Keratinocyte (primary cell): Measurements from ENCODE around the gene GPX3. TPM values are rescaled to one million over a fixed set of nuclear protein-coding genes. Genes with fewer than 3 reads are reported as not detected.
A peak's percentile ranks its signal among the peaks of the same experiment; 100 is the strongest.

ENCODE experiments used
- DNase-seq: peaks from one replicate; pipeline ENCODE4 v3.0.0-alpha.2; 2011; ENCODE audit warnings: low read depth, missing footprints, low spot score
- FAIRE-seq: peaks from 2 replicates; lab custom pipeline; 2011; peaks lifted over from hg19 to GRCh38; lab: Jason Lieb, UNC
- H2AFZ ChIP-seq: 2 replicates; pipeline ENCODE4 v1.6.0; 2012; ENCODE audit warnings: low read length, control low read depth, inconsistent platforms; ENCODE audit not compliant: control insufficient read depth
- H3K27ac ChIP-seq: 2 replicates; pipeline ENCODE4 v1.5.1; 2011; ENCODE audit warnings: low read length; ENCODE audit not compliant: control insufficient read depth, insufficient read depth
- H3K27me3 ChIP-seq: 3 replicates; pipeline ENCODE4 v1.6.0; 2011; ENCODE audit warnings: low read length; ENCODE audit not compliant: control insufficient read depth, insufficient read depth; ENCODE audit errors: extremely low read depth
- H3K36me3 ChIP-seq, 2 experiments: 2 replicates in 1 of 2; 3 replicates in 1 of 2; pipeline ENCODE4 v1.5.1; 2011; ENCODE audit warnings: low read length in 2 of 2, mild to moderate bottlenecking in 1 of 2; ENCODE audit not compliant: control insufficient read depth in 2 of 2, insufficient read depth in 2 of 2; ENCODE audit errors: extremely low read depth in 1 of 2
- H3K4me1 ChIP-seq: 3 replicates; pipeline ENCODE4 v1.5.1; 2011; ENCODE audit warnings: low read length; ENCODE audit not compliant: control insufficient read depth, insufficient read depth; ENCODE audit errors: extremely low read depth
- H3K4me2 ChIP-seq: 3 replicates; pipeline ENCODE4 v1.6.0; 2011; ENCODE audit warnings: low read depth, low read length; ENCODE audit not compliant: control insufficient read depth, insufficient read depth; ENCODE audit errors: extremely low read depth
- H3K4me3 ChIP-seq, 3 experiments: fragments of 200-600 bp in 1 of 3; sonication (generic) in 1 of 3; 2 replicates in 2 of 3; 3 replicates in 1 of 3; pipeline ENCODE4 v1.5.1; 2011 to 2016; ENCODE audit warnings: low read length in 3 of 3, mild to moderate bottlenecking in 3 of 3, control low read depth in 2 of 3, inconsistent platforms in 1 of 3, low read depth in 1 of 3, mixed read lengths in 1 of 3, mixed run types in 1 of 3, moderate library complexity in 1 of 3; ENCODE audit not compliant: control insufficient read depth in 2 of 3, insufficient read depth in 2 of 3; ENCODE audit errors: extremely low read depth in 1 of 3
- H3K79me2 ChIP-seq: 2 replicates; pipeline ENCODE4 v1.6.0; 2012; ENCODE audit warnings: low read length; ENCODE audit not compliant: control insufficient read depth, insufficient read depth
- H3K9ac ChIP-seq: 3 replicates; pipeline ENCODE4 v1.6.0; 2011; ENCODE audit warnings: low read length; ENCODE audit not compliant: control insufficient read depth, insufficient read depth; ENCODE audit errors: extremely low read depth
- H3K9me1 ChIP-seq: 3 replicates; pipeline ENCODE4 v1.6.0; 2011; ENCODE audit warnings: low read length; ENCODE audit not compliant: control insufficient read depth, insufficient read depth; ENCODE audit errors: extremely low read depth
- H3K9me3 ChIP-seq: 2 replicates; pipeline ENCODE4 v1.5.1; 2012; ENCODE audit warnings: low read depth, low read length; ENCODE audit not compliant: control insufficient read depth
- H4K20me1 ChIP-seq: 3 replicates; pipeline ENCODE4 v1.6.0; 2011; ENCODE audit warnings: low read length; ENCODE audit not compliant: control insufficient read depth, insufficient read depth; ENCODE audit errors: extremely low read depth
- CTCF ChIP-seq, 3 experiments: IDR thresholded peaks in 1 of 3; conservative IDR thresholded peaks in 1 of 3; optimal IDR thresholded peaks in 1 of 3; 2 replicates in 2 of 3; 3 replicates in 1 of 3; pipeline versions ENCODE3 to v1.5.1; 2011; ENCODE audit warnings: low read length in 3 of 3, mild to moderate bottlenecking in 3 of 3, moderate library complexity in 2 of 3, control low read depth in 1 of 3, inconsistent platforms in 1 of 3; ENCODE audit not compliant: insufficient read depth in 2 of 3; ENCODE audit errors: extremely low read depth in 1 of 3
- EZH2 ChIP-seq: IDR thresholded peaks from one replicate; pipeline ENCODE4 v1.6.1; 2012; ENCODE audit warnings: inconsistent platforms, mild to moderate bottlenecking, low read length, moderate library complexity
- dilution Hi-C: fragments of 300-500 bp; cut with MboI; formaldehyde crosslinking; loops from one replicate; pipeline ENCODE4 v1.7.0; 2020; ENCODE audit warnings: low sequenced_read_pairs; ENCODE audit not compliant: extremely low pct_ligation_motif_present
- polyA plus RNA-seq, 5 experiments: library from polyadenylated mRNA; depleted of rRNA in 3 of 5; stranded (reverse) in 3 of 5; stranded (forward) in 1 of 5; unstranded in 1 of 5; fragments of >200 nt; gene quantifications; 1 replicate in 1 of 5; 2 replicates in 3 of 5; 3 replicates in 1 of 5; pipeline versions ENCODE4 v1.2.1 to v1.2.3, GENCODE V29; 2011 to 2012; ENCODE audit warnings: missing spikeins in 2 of 5, low read depth in 1 of 5, low replicate concordance in 1 of 5

Gene GPX3
- polyA plus RNA-seq, 1 donor (not counting 4 experiments of a cell fraction or from before 2014, with no cell fraction given): 120 TPM

- Histone ChIP-seq H3K79me2 (no peaks in the 10 kb centered on the region), H3K4me3 (no peak overlapping the region), H3K27me3 (no peaks in the 10 kb centered on the region), H4K20me1 (no peaks in the 10 kb centered on the region), H3K9ac (no peak overlapping the region), H2AFZ (no peak overlapping the region), H3K9me1 (no peaks in the 10 kb centered on the region), H3K9me3 (no peaks in the 10 kb centered on the region), H3K4me2 (peak overlapping the region; percentile 73), H3K4me1 (peaks cover 39% of the 10 kb centered on the region), H3K27ac (peak overlapping the region; percentile 94), H3K36me3 (peaks cover 2 to 4% of the 10 kb centered on the region in 2 experiments)
- TF ChIP-seq EZH2 (no peak), CTCF (optimal IDR thresholded peaks at IDR 0.05 in 1 of 3, IDR thresholded peaks at IDR 0.05 in 1 of 3, conservative IDR thresholded peaks at IDR 0.05 in 1 of 3; ENCODE audit: extremely low read depth in 1 of 3, insufficient read depth in 2 of 3, low read length in 3 of 3) (no peak)
- FAIRE-seq (no peak), DNase-seq (no peak)
- dilution Hi-C loops: no loop called here
Measured at GRCh38 chr5:151021746-151022145, 1.4 kb downstream of the GPX3 start.

GRCh38 chr5:151022511-151023018 lies 2.2 kb downstream of the GPX3 start:
- FAIRE-seq: peak; percentile 98
- H3K27ac ChIP-seq: peak overlapping the region; percentile 94
- peaks cover 39% of the 10 kb centered on the region for H3K4me1 ChIP-seq
- dilution Hi-C loops: no loop called here
- peaks cover 6 to 10% of the 10 kb centered on the region in 2 experiments for H3K36me3 ChIP-seq
- no peaks in the 10 kb centered on the region for H3K9me1 ChIP-seq
- peak overlapping the region in 2 of 3 experiments; percentile 35 to 43 for H3K4me3 ChIP-seq
- H2AFZ ChIP-seq: peak overlapping the region; percentile 42
- H3K4me2 ChIP-seq: peak overlapping the region; percentile 73
- H3K79me2 ChIP-seq: no peaks in the 10 kb centered on the region
- no peaks in the 10 kb centered on the region for H3K27me3 ChIP-seq
- no peak for TF ChIP-seq CTCF (optimal IDR thresholded peaks at IDR 0.05 in 1 of 3, IDR thresholded peaks at IDR 0.05 in 1 of 3, conservative IDR thresholded peaks at IDR 0.05 in 1 of 3; ENCODE audit: extremely low read depth in 1 of 3, insufficient read depth in 2 of 3, low read length in 3 of 3)
- TF ChIP-seq EZH2: no peak
- no peaks in the 10 kb centered on the region for H4K20me1 ChIP-seq
- H3K9ac ChIP-seq: peak overlapping the region; percentile 69
- DNase-seq: peak; percentile 66
- no peaks in the 10 kb centered on the region for H3K9me3 ChIP-seq
